Gastroesophageal sphincter (tissue), 4 donors: Measurements from ENCODE around the gene TUBGCP6. TPM values are rescaled to one million over a fixed set of nuclear protein-coding genes. Genes with fewer than 3 reads are reported as not detected.

Experiments used
- ATAC-seq: fragments of 150-250 bp; one replicate; pipeline ENCODE4 v1.9.1; 2016; ENCODE audit warnings: mild to moderate bottlenecking, moderate library complexity
- H3K27ac ChIP-seq, 4 donors: fragments of 200-600 bp; sonication (generic) in 3 of 4; 1 replicate in 3 of 4; 2 replicates in 1 of 4; pipeline ENCODE4 v1.5.1; 2016 to 2019
- H3K27me3 ChIP-seq: fragments of 200-600 bp; sonication (generic); one replicate; pipeline ENCODE4 v1.5.1; 2019
- H3K36me3 ChIP-seq, 2 donors: fragments of 200-600 bp; sonication (generic); one replicate each; pipeline ENCODE4 v1.5.1; 2019; ENCODE audit warnings: control low read depth in 1 of 2
- H3K4me1 ChIP-seq, 3 donors: fragments of 200-600 bp; sonication (generic); 1 replicate in 2 of 3; 2 replicates in 1 of 3; pipeline ENCODE4 v1.5.1; 2016 to 2019; ENCODE audit warnings: control low read depth in 2 of 3
- H3K4me3 ChIP-seq, 2 donors: fragments of 200-600 bp; sonication (generic); one replicate each; pipeline ENCODE4 v1.5.1; 2019; ENCODE audit warnings: mild to moderate bottlenecking in 1 of 2, moderate library complexity in 1 of 2
- H3K9me3 ChIP-seq, 3 donors: fragments of 200-600 bp; sonication (generic); one replicate each; pipeline ENCODE4 v1.5.1; 2017 to 2019; ENCODE audit warnings: control low read depth in 2 of 3
- EP300 ChIP-seq: sonication (generic); formaldehyde crosslinking; IDR thresholded peaks from one replicate; pipeline ENCODE4 v1.6.1; 2017; ENCODE audit warnings: antibody characterized with exemption, mild to moderate bottlenecking
- POLR2A ChIP-seq, 2 donors: fragments of 450-650 bp; IDR thresholded peaks; one replicate each; pipeline ENCODE4 v1.6.1; 2017; ENCODE audit warnings: antibody characterized with exemption in 2 of 2, mild to moderate bottlenecking in 2 of 2, moderate library complexity in 1 of 2
- POLR2AphosphoS5 ChIP-seq: sonication (generic); formaldehyde crosslinking; IDR thresholded peaks from one replicate; pipeline ENCODE4 v1.6.1; 2017; ENCODE audit warnings: antibody characterized with exemption
- WGBS, 2 donors: methylation state at CpG; one replicate each; pipeline ENCODE4 v1.1.5; 2018; ENCODE audit warnings: low coverage in 1 of 2; 5-methylcytosine and 5-hydroxymethylcytosine counted together
- total RNA-seq, 4 donors: library from RNA; depleted of rRNA; stranded (reverse); fragments of >200 nt; gene quantifications; one replicate each; pipeline ENCODE4 v1.1.0, GENCODE V29; 2016
- TF ChIP-seq, protein P1 (sequence below), 4 experiments: fragments of 200-600 bp in 2 of 4; fragments of 450-650 bp in 2 of 4; sonication (generic) in 1 of 4; IDR thresholded peaks; one replicate each; pipeline ENCODE4 v1.5.1; 2017 to 2019; ENCODE audit warnings: antibody characterized with exemption in 4 of 4, mild to moderate bottlenecking in 2 of 4, moderate library complexity in 2 of 4

The TUBGCP6 gene
- total RNA-seq, 4 donors from 2014 or later, result 26.1 to 48.3 (median 37.4) TPM

DNA sequence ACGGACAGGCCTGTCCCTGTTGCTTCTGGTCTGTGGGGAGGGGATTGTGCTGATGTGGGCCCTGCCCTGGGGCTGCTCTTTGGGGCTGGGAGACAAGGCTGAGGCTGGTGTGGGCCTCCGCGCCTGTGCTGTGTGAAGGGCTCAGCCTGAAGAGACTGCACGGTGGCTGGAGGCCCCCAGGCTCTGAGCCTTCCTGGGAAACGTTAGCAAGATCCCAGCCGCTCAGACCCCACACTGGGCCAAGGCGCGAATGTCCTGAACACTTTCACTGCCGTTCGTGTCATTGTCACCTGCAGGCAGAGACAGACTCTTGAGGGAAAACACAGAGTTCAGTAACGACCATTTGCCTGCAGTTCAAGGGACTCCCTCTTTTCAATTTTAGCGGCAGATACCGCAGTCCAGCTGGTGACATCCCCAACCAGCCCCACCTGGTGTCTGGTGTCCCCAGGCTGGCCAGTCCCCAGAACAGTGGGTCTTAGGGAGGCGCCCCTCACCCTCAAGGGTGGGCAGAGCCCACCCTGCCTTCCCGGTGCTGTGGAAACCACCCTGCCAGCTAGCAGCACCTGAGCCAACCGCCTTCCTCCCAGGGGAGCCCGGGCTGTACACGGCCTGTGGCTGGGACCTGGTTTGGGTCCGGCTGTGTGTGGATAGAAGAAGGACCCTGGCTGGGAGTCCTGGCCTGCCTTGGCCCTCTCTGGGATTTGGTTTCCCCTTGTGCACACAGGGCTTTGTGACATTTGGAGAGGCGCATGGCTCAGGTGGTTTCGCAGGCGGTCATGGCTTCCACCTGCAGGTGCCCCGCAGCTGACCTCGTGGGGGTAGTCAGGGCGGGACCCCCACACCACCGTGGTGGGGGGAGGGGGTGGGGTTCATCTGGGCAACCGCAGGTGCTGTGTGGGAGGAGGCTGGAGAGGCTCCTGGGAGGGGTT lies 68.6 kb downstream of the TUBGCP6 start:
- peaks cover 0 to 2% (median 0%) of the 10 kb centered on the region in 3 donors for H3K4me1 ChIP-seq
- no peak for ATAC-seq
- no peak overlapping the region for H3K27ac ChIP-seq
- H3K27me3 ChIP-seq, result peaks cover 97% of the 10 kb centered on the region
- WGBS, 2 donors, result no CpG with 5 or more reads among the region's 27 CpGs
- H3K4me3 ChIP-seq, result no peak overlapping the region
- no peaks in the 10 kb centered on the region for H3K9me3 ChIP-seq
- no peaks in the 10 kb centered on the region for H3K36me3 ChIP-seq
- TF ChIP-seq POLR2A (IDR thresholded peaks at IDR 0.05) (no peak), POLR2AphosphoS5 (no peak), EP300 (no peak)
- TF ChIP-seq, protein P1, sequence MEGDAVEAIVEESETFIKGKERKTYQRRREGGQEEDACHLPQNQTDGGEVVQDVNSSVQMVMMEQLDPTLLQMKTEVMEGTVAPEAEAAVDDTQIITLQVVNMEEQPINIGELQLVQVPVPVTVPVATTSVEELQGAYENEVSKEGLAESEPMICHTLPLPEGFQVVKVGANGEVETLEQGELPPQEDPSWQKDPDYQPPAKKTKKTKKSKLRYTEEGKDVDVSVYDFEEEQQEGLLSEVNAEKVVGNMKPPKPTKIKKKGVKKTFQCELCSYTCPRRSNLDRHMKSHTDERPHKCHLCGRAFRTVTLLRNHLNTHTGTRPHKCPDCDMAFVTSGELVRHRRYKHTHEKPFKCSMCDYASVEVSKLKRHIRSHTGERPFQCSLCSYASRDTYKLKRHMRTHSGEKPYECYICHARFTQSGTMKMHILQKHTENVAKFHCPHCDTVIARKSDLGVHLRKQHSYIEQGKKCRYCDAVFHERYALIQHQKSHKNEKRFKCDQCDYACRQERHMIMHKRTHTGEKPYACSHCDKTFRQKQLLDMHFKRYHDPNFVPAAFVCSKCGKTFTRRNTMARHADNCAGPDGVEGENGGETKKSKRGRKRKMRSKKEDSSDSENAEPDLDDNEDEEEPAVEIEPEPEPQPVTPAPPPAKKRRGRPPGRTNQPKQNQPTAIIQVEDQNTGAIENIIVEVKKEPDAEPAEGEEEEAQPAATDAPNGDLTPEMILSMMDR (IDR thresholded peaks at IDR 0.05), result no peak

DNA sequence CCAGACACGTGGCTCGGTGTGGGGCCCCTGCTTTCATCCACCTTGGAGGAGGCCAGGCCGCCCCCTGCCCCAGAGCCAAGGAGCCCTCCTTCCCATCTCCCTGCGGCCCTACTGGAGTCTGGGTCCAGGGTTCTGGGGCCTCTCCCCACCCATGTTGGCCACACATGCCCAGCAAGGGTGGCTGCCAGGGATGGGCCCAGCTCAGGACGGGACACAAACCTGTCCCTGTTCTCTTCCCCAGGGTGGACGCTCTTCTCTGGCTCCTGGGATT lies 69.7 kb downstream of the TUBGCP6 start:
- Histone ChIP-seq H3K4me3 (no peak overlapping the region), H3K4me1 (peaks cover 0 to 8% (median 4%) of the 10 kb centered on the region in 3 donors), H3K9me3 (no peaks in the 10 kb centered on the region), H3K27ac (no peak overlapping the region), H3K36me3 (no peaks in the 10 kb centered on the region), H3K27me3 (peaks cover 94% of the 10 kb centered on the region)
- WGBS, 2 donors, result 67% methylated on average over 1 of the region's 6 CpGs; no CpG with 5 or more reads in 1 of the 2 donors
- TF ChIP-seq POLR2AphosphoS5, result no peak
- TF ChIP-seq, protein P1 (IDR thresholded peaks at IDR 0.05), result no peak
- no peak for TF ChIP-seq POLR2A (IDR thresholded peaks at IDR 0.05)
- TF ChIP-seq EP300, result no peak
- no peak for ATAC-seq

DNA sequence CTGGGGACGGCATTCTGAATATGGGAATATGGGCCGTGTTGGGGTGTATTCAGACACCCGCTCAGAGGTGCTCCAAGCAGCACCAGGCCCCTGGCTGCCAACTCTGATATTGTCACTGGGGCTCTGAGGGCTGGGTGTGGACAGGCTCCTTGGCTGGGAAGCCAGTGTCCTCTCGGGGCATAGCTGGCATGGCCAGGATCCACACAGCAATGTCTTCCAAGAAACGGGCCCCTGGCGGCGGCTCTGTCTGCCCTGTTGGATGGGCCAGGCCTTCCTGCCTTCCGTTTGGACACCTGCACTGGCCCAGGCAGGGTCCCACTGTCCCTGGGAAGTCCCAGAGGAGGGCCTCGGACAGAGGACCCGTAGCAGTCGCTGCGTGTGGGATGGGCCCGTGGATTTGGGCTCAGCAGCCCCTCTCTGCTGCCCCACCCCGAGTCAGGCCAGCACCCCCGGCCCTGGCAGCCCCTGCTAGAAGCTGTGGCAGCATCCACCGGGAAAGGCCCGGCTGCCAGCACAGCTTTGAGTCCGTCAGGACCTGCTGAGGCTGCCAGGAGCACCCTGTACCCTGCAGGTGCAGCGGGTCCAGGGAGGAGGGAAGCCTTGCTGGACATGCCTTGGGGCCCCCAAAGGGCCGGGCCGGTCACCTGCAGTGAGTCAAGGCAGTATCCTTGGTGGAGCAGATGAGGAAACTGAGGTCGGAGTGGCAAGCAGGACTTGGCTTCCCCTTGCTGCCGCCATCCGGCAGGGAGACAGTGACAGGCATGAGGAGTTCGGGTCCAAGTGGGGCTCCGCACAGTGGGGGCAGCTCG lies 70.2 kb downstream of the TUBGCP6 start:
- no peaks in the 10 kb centered on the region for H3K36me3 ChIP-seq
- TF ChIP-seq POLR2A (IDR thresholded peaks at IDR 0.05) (no peak), POLR2AphosphoS5 (no peak), EP300 (no peak)
- TF ChIP-seq, protein P1 (IDR thresholded peaks at IDR 0.05), result no peak
- no peaks in the 10 kb centered on the region for H3K9me3 ChIP-seq
- no CpG with 5 or more reads among the region's 27 CpGs for WGBS, 2 donors
- no peak overlapping the region for H3K27ac ChIP-seq
- ATAC-seq, result no peak
- H3K4me1 ChIP-seq, result peaks cover 0 to 13% (median 4%) of the 10 kb centered on the region in 3 donors
- no peak overlapping the region for H3K4me3 ChIP-seq
- H3K27me3 ChIP-seq, result peaks cover 94% of the 10 kb centered on the region

DNA sequence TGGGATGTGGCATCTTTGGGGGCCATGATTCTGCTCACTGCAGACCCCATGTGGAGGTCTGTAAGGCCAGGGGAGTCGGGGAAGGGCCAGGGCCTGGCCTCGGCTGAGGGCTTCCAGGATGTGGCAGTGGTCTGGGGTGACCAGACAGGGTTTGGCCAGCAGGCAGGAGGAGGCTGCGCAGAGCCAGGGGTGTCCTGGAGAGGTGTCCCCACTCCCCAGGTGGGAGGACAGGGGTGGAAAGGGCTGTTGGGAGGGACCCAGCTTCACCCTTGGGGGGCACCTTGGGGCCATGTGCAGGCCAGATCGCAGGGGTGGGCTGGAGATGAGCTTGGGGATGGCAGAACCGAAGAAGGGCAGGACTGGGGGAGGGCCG lies 70.9 kb downstream of the TUBGCP6 start:
- Histone ChIP-seq H3K9me3 (no peaks in the 10 kb centered on the region), H3K4me3 (no peak overlapping the region), H3K36me3 (no peaks in the 10 kb centered on the region), H3K4me1 (peaks cover 0 to 19% (median 4%) of the 10 kb centered on the region in 3 donors), H3K27ac (no peak overlapping the region), H3K27me3 (peaks cover 94% of the 10 kb centered on the region)
- no CpG with 5 or more reads among the region's 6 CpGs for WGBS, 2 donors
- TF ChIP-seq, protein P1 (IDR thresholded peaks at IDR 0.05), result no peak
- no peak for TF ChIP-seq EP300
- no peak for TF ChIP-seq POLR2AphosphoS5
- TF ChIP-seq POLR2A (IDR thresholded peaks at IDR 0.05), result no peak
- no peak for ATAC-seq
